Activated T-helper 1 cell treated with Interleukin-2 at 50 U/mL for 16 hours (primary cell): Measurements from ENCODE around the gene LGALS9.
"Not testable (repeated sequence)": the region's sequence is repeated elsewhere in the genome, so short reads cannot be mapped to it uniquely, and the experiment has no call there.

Source experiments
- DNase-seq: peaks from one replicate; pipeline ENCODE4 v3.0.0-alpha.2; 2020; ENCODE audit warnings: low read depth

The LGALS9 gene

DNA sequence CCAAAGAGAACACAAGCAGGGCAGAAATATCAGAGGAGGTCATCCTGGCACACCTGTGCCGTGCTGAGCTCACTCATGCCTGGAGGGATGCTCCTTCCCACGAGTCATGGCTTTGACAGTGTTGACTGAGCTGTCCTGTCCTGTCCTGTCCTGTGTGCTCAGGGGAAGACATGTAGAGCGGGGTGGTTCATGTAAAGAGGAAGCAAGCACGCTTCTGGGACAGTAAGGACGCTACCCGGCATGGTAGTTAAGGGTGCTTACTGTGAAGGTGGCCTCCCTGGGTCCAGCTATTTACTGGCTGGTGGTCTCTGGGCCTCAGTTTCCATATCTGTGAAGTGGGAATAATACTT, 398 bp downstream of the LGALS9 start:
- DNase-seq, result no peak

DNA sequence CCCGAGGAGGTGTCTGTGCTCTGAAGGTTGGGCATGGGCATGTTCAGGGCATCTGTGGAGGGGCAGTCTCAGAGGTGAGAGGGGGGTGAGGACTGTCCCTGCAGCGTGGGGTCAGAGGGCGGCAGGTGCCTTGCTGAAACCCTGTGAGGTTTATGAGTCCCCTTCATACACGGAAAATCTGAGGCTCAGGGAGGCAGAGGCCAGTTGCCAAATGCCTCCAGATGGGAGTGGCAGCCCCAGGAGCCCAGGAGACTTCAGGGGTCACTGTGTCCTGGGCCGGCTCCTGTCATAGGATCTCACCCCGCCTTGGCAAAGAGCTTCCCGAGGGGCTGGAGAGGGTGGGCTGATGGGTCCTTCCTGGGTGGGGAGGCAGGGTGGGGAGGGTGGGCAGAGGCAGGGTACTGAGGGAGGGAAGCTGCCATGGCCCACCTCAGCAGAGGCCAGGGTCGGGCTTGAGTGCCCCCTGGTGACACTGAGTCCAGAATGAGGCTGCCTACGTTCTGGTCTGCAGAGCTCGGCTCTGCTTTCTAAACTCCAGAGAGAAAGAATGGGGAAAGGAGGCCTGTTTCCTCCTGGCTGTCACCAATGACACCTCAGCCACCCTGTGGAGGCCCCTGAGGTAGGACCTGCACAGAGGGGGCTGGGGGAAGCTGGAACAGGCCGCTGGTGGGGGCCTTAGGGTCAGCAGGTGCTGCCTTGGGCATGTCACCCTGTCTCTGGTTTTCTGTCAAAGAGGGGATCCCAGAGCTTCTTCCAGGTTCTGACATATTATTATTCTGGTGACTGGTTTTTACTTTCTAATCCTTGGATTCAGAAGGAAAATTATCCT, 1.1 kb downstream of the LGALS9 start:
- no peak for DNase-seq

DNA sequence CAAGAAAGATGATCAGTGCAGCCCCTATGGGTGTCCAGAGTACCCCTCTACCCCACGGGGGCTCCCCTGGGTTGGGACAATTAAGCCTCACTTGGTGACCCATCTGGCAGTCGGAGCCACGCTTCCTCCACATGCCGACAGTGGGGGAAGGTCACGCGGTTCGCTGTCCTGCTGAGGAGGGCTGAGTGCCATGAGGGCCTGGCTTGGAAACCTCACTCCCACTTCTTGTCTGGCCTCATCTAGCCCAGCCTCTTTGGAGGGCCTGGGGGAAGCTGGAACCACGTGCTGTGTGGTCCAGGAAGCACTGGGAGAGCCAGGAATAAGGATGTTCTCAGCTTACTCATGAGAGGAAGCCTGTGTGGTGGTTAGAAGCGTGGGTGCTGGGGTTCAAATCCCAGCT, 1.8 kb downstream of the LGALS9 start:
- DNase-seq, result not testable (repeated sequence)

DNA sequence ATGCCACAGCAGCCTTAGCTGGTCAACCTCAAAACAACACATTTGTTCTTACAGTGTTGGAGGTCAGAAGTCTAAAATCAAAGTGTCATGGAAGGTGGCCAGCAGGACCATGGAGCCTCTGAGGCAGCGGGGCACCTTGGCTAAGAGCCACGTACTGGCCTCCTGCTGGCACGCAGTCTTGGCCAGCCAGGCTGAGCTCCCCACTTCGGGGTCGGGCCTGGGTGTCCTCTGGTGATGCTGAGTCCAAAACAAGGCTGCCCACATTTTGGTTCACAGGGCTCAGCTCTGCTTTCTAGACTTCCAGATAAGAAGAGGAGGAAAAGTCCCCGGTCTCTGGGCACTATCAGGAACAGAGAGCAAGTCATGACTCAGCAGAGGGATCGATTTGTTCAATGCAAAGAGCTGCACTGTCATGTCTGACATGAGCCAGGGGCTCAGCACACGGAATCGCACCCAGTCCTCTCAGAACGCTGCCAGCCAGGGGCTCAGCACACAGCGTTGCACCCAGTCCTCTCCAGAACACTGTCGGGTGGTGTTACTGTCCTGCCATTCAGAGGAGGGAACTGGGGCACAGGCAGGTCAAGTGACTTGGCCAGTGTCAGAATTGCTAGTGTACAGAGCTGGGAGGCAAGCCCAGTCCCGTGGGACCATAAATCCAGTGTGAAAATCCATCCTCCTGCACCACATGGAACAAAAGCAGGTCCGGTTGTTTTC, 2.5 kb downstream of the LGALS9 start:
- DNase-seq, result no peak

DNA sequence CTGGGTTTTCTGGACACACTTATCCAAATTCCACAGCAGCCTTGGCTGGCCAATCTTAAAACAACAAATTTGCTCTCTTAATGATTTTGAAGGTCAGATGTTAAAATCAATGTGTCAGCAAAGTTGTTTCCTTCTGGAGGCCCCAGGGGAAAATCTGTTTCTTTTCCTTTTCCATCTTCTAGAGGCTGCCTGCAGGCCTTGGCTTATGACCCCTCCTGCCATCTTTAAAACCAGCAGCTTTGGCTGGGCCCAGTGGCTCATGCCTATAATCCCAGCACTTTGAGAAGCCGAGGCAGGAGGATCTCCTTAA, 3.0 kb downstream of the LGALS9 start:
- DNase-seq, result no peak

DNA sequence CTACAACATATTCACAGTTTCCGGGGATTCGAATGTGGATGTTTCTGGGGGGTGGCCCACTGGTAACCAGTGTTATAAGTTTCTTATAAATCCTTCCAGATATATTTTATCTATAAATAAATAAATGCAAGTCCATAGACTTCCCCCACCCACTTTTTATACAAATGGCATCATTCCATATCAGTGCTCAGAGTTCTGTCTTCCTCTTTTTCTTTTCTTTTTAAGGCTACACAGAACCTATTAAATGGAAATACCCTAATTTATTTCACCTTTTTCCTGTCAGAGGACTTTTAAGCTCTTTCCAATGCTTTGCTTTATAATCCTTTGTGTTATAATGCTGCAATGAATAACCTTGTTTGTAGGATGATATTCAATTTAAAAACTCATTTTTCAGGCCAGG, 3.8 kb downstream of the LGALS9 start:
- DNase-seq, result no peak

DNA sequence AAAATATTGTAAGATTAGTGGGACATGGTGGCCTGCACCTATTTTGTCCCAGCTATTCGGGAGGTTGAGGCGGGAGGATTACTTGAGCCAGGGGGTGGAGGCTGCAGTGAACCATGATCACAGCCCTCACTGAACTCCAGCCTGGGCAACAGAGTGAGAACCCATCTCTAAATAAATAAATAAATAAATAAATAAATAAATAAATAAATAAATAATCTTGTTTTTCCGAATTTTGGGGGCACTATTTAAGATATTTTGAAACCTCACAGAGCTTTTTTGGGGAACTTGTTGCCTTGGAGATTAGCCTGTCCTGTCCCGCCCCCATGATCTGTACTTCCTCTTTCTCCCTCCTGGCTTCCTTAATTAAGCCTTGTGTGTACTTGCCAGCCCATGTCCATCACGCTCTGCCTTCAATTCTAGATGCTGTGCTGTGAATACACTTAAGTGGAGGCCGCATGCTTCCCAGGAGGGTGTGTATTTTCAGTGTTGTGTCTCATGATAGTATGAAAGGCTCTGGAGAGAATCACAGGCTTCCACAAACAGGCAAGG, 4.4 kb downstream of the LGALS9 start:
- DNase-seq, result no peak

DNA sequence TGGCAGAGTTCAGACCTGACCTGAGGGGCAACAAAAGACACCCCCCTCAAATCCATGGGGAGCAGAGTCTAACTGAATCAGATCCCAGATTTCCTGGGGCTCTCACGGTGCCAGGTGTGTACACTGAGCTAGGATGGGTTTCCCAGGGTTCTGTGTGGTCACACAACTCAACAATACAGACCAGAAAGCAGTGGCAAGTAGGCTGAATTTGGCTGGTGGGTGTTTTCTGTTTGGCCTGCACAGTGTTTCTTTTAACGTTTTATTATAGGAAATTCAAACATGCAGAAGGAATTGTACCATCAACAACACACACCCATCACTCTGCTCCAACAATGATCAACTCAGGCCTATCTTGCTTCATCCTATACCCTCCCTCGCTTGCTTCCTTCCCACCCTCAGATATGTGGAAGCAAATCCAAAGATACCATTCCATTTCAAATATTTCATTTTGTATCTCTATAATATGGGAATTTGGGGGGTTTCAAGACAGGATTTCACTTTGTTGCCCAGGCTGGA, 5.1 kb downstream of the LGALS9 start:
- not testable (repeated sequence) for DNase-seq

DNA sequence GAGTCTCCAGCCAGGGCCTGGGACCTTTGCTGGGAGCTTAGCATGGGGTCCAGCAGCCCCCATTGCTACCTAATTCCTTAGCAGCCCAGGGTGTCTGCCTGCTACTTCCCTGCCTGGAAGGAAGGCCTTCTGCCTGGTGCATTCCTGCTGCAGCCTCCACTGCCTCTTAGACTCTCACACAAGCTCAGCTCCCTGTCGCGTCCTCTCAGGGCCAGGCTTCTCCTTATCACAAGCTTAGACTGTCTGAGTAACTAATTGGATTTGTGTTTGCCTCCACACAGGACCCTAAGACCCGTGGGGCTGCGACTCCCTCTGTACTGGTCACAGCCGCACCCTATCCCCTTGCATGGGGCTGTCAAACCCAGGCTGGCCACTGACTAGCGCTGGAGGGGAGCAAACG, 6.8 kb downstream of the LGALS9 start:
- DNase-seq, result not testable (repeated sequence)

DNA sequence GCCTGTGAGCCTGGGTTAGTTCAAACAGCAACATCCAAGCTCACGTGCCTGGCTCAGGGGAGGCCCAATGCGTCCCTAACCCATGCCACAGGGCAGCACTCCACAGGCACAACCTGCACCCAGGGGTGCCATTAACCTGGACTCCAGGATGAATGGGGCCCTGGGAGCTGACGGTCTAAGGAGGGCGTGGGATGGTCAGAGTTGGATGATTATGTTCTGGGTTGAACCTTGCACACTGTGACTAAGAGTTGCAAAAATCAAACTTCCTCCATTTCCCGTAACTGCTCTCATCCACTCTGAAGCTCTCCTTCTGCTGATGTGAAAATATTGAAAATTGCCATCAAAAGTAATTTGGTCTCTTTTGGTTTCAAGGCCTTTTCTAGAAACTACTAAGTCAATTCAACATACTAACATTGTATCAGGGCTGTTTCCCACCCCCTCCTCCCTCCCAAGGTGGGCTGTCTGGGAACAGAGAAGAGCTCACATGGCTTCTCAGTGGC, 7.5 kb downstream of the LGALS9 start:
- DNase-seq, result not testable (repeated sequence)

DNA sequence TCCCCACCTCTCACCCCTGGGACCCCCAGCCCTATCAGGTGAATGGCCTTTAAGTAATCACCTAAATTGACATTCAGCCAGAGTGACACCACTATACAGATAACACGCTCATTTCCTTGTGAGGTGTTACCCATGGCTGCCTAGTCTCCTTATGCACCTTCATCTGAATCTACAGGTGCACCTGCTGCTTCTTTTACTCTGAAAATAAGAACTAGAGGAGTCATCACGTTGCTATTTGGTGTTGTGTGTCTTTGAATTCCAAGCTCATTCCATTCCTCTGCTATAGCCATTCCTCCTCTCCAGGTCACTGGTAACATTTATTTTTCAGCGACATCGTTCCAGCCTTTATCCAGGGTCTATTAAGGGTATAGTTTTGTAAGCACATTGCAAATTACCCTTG, 9.8 kb downstream of the LGALS9 start:
- no peak for DNase-seq

DNA sequence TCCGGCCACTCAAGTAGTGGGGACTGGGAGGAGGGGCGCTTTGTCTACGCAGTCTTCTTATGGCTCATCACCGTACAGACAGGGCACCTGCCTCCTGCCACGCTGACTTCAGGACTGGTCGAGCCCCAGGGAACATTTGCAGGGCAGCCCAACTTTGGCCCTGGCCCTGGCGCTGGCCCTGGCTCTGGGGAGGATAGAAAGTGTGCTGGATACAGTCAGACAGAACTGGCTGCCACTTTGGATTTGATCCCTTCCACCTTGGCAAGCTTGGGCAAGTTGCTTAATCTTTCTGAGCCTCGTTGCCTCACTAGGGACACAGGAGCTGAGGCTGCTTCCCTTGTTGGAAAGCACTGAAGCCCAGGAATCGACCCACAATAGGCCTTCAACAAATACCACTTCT, 13.6 kb downstream of the LGALS9 start:
- no peak for DNase-seq

DNA sequence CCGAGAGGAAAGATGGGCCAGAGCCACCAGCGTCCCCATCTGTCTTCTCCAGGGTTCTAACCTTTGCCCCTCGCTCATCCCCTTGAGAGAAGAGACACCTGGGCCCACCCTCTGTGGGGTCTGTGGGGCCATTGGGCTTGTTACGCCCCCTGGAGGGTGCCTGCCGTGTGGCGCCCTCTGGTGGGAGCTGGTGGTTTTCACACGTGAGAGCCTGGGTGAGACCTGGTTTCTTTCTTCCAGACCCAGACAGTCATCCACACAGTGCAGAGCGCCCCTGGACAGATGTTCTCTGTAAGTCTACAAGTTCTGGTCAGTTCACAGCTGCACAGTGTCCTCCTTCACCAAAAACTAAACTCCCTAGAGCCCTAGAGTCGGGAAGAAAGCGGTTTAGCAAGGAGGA, 14.6 kb downstream of the LGALS9 start:
- DNase-seq, result not testable (repeated sequence)

DNA sequence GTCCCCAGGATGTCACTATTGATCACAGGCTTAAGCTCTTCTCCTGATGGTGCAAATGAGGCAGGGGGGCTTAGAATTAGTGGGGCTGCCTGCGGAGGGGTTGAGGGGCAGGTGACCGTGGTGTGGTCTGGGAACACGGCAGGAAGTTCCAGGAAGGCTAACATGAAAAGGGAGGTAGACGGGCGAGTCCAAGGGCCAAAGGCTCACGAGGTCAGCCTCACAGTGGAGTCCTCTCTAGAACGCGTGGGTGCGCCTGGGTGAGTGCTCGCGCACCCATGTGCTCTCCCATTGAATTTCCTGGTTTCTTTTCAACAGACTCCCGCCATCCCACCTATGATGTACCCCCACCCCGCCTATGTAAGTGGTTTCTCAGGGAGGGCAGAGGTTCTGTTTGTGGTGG, 15.2 kb downstream of the LGALS9 start:
- DNase-seq, result no peak

DNA sequence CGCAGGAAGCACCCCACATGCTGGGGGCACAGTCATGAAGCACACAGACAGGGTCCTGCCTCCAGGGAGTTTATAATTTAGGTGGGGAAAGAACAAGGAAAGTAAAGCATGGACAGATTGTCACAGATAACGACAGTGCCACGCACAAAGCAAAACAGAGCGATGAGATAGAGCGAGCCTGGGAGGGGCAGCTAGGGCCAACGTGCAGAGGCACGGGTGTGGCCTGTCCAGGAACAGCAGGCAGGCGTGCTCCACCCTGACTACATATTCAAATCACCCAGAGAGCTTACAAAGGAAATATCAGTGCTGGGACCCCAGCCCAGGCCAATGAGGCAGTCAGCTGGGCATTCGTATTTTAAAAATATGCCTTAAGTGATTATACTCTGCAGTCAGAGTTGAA, 16.8 kb downstream of the LGALS9 start:
- no peak for DNase-seq

DNA sequence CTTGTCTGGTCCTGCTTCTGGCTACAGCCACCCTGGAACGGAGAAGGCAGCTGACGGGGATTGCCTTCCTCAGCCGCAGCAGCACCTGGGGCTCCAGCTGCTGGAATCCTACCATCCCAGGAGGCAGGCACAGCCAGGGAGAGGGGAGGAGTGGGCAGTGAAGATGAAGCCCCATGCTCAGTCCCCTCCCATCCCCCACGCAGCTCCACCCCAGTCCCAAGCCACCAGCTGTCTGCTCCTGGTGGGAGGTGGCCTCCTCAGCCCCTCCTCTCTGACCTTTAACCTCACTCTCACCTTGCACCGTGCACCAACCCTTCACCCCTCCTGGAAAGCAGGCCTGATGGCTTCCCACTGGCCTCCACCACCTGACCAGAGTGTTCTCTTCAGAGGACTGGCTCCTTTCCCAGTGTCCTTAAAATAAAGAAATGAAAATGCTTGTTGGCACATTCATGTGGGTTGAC, 18.2 kb downstream of the LGALS9 start:
- DNase-seq, result not testable (repeated sequence)

DNA sequence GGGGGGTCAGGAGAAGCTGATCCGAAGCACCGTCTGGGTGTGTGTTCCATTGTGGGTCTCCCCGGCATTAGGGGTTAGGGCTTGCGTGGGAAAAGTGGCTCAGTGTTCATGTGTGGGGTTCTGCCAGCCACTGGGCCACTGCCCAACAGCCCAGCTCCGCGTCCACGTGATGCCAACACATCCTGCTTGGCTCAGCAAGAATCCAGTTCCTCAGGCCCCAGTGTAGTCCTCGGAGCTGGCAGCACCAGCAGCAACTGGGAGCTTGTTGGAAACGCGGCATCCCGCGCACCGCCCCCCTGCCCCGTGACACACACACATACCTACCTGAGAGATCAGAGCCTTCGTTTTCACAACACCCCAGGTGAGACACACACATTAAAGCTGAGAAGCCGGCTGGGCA, 18.9 kb downstream of the LGALS9 start:
- DNase-seq, result no peak

DNA sequence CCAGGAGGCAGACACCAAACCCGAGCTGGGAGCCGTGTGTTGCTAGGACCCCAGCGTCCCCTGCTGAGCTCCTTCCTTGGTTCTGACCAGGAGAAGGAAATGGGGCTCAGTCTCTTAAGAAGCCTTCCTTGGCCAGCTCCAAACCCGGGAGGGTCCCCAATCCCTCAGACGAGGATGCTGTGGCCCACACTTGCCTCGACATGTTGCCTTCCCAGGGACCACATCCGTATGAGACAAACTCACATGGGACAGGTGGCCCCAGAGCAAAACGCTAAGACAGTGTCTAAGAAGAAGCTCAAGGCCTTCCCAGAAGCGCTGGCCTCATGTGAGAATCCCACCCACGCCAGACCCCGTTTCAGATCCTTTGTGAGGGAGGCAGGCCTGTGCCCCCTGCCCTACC, 19.8 kb downstream of the LGALS9 start:
- no peak for DNase-seq

DNA sequence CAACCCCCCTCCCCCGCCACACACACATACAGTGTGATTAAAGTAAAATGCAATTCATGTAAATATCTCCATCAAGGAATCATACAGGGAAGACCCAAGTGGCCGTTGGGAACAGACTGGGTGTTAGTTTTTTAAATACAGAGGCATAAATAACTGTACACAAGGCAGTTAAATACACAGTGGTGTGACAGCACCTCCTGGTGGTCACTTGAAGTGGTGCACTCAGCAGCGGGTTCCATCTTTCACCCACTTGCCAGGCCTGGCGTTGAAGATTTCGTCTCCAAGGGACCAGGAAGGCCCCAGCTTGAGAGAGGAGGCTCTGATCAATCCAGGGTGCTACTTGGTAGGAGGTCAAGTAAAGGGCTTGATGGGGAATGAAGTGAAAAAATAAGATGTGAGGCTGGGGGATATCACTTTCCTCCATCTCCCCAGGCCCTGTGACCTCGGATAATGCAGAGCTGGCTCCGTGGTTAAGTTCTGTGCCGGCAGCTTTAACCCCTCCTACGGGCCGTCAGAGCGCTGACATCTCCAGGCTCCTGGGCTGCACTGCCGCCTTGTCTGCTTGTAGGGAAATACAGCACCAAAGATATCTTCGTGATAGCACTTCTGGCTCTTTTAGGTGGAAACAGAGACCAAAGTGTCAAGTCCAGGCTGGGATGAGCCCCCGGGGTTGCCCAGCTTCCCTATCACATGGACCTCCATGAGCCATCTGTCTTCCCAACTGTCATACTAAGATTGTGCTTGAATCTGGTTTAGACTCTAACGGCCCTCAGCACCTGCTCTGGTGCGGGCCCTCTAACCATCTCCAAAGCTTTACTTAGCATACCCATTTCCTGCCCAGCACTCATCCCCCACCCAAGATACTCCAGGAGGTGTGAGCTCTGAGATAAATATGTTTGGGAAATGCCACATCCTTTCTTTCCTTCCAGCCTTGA, 20.7 kb downstream of the LGALS9 start:
- peak; percentile 35 for DNase-seq

DNA sequence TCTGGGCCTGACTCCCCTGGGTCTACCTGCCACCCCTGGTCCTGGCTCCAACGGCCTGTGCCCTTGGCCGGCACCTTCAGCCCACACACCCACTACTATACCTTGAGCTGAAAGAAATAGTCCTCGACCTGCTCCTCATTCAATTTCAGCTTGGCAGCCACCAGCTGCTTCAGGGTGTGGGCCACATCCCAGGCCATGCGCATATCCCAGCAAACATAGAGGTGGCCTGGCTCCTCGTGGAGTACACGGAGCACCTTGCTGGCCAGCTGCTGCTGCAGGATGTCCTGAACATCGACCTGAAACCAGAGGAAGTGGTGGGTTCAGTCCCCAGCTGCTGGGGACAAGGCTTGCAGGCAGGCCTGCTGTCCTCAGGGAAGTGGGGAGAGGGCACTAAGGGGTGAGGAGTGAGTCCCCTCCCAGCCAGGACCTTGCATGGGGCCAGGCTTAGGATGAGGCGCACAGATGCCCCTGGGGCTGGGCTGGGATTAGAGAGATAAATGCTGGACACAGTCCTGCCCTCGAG, 22.5 kb downstream of the LGALS9 start:
- not testable (repeated sequence) for DNase-seq

DNA sequence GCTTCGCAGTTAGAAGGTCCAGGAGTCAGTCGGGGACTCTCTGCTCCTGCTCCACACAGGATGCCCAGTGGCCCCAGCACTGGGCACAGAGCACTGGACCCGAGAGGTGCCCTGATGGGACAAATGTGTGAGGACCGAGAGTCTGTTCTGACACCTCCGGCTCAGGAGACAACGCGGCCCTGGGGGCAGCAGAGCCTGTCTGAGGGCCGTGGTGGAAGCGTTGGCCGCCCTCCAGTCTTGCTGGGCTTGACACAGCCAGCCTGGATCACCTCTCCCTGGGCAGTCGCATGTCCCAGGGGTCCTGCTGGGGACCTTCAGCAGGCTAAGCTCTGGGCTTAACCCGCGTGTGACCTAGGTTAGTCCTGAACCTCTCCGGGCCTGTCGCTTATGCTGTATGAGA, 23.1 kb downstream of the LGALS9 start:
- no peak for DNase-seq
